ENCODE data around the gene MRPL53. TPM values are rescaled to one million over a fixed set of nuclear protein-coding genes. Genes with fewer than 3 reads are reported as not detected.
A peak's percentile ranks its signal among the peaks of the same experiment; 100 is the strongest.

The MRPL53 gene
- total and polyA plus RNA-seq, 2 of the 4 experiments (the other 2 are of a cell fraction), result 5.2 to 39.0 TPM

DNA sequence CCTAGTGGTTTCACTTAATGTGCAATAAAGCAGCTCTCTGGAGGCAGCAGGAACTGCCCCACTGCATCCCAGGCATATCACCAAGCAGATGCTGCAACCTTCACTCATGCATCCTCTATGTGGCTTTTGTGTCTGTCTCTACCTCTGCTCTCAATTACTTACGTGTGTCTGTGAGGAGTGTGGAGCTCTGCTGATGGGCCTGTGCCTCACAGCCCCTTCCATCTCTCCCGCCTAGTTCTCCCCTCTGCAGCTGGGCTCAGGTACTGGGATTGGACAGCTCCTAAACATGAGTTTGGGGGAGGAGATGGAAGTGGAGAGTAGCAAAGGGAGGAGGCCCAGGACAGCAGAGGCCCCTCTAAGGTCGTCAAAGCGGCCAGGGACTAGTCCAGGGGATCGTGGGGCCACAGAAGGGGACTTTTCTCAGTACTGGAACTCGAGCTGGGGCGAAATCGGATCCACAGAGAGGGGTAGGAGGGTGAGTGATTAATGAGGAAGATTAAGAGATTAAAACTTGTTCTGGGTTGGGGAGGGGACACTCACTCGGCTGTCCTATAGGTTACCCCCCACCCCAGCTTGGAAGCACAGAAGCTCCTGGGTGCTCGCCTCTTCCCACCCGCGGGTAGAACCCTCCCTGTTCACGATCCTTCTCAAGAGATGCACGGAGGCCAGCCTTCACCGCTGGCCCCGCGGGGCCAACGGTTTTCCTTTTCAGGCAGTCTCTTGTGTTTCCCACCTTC, 29.0 kb upstream of the MRPL53 start:
- Histone ChIP-seq H4K20me1 (ENCODE audit: insufficient read depth, low read length) (no peaks in the 10 kb centered on the region), H2BK20ac (ENCODE audit: low read depth, low read length) (no peak overlapping the region), H3K4me2 (ENCODE audit: low read depth, low read length) (no peak overlapping the region), H3K9ac (ENCODE audit: low read depth, low read length) (no peak overlapping the region), H3K14ac (replicated peaks; ENCODE audit: low read depth, low read length) (no peak overlapping the region), H2BK120ac (ENCODE audit: low read depth, low read length) (no peak overlapping the region), H3K18ac (ENCODE audit: low read depth, low read length) (no peak overlapping the region), H2AK9ac (replicated peaks; ENCODE audit: low read depth, low read length, poor library complexity) (peak overlapping the region; percentile 13), H2AK5ac (ENCODE audit: low read depth, low read length) (no peak overlapping the region; the same call in 1 of the 2 replicates), H3K4ac (ENCODE audit: low read depth, low read length) (no peak overlapping the region), H4K5ac (ENCODE audit: low read depth, low read length) (no peak overlapping the region), H3K27me3 (ENCODE audit: control insufficient read depth, insufficient read depth, low read length) (peaks cover 38% of the 10 kb centered on the region), H3K27ac (ENCODE audit: insufficient read depth, low read length) (no peak overlapping the region), H3K4me3 (ENCODE audit: insufficient read depth, low read depth, low read length) (no peak overlapping the region), H3K9me3 (ENCODE audit: control insufficient read depth, insufficient read depth, low read length) (no peaks in the 10 kb centered on the region), H3K4me1 (ENCODE audit: control insufficient read depth, insufficient read depth, low read length) (peaks cover 20% of the 10 kb centered on the region), H4K91ac (ENCODE audit: insufficient read depth, low read depth, low read length) (no peak overlapping the region), H2BK5ac (ENCODE audit: low read depth, low read length, poor library complexity, severe bottlenecking) (no peak overlapping the region), H4K8ac (ENCODE audit: low read depth in 2 of 2, low read length in 2 of 2) (no peak overlapping the region), H3K23ac (ENCODE audit: low read depth, low read length) (no peak overlapping the region), H3K9me1 (ENCODE audit: insufficient read depth, low read length) (peaks cover 4% of the 10 kb centered on the region), H2AFZ (replicated peaks; ENCODE audit: low read length, poor library complexity) (no peak overlapping the region), H3K56ac (ENCODE audit: extremely low read depth, insufficient read depth, low read length) (no peak overlapping the region), H3K36me3 (ENCODE audit: control insufficient read depth, insufficient read depth, low read length) (peaks cover 16% of the 10 kb centered on the region), H2BK15ac (ENCODE audit: low read depth, low read length) (no peak overlapping the region), H3K79me1 (ENCODE audit: low read depth in 1 of 2, low read length in 2 of 2) (peaks cover 8 to 31% of the 10 kb centered on the region in 2 experiments)
- in situ Hi-C loops (cut with MboI; ENCODE audit: low sequenced_read_pairs) (no loop called here), dilution Hi-C loops (cut with HindIII; ENCODE audit: low sequenced_read_pairs, unreplicated experiment) (no loop called here), intact Hi-C loops (cut with micrococcal nuclease) (no loop called here)
- ATAC-seq (ENCODE audit: low read depth) (no peak), DNase-seq (no peak)
- WGBS, 2 experiments (ENCODE audit: extremely low coverage in 2 of 2, insufficient read length in 1 of 2), result 61% methylated on average over 10 of the region's 18 CpGs; no CpG with 5 or more reads in 1 of the 2 experiments
- no TSS peak for BruUV-seq (replicated peaks)
- CTCF ChIA-PET, result interaction anchor here (0.6 kb wide), 1 partner anchor 13 kb away, joined by 3 read pairs; no protein-coding TSS in a partner anchor
- POLR2A ChIA-PET (ENCODE audit: unreplicated experiment), result no interaction called here
- TF ChIP-seq NFE2L2 (IDR thresholded peaks at IDR 0.05; ENCODE audit: low read depth, low read length), result no peak
- TF ChIP-seq MAZ (IDR thresholded peaks at IDR 0.05; ENCODE audit: borderline replicate concordance, low read depth, low read length), result no peak
- TF ChIP-seq MAFK (IDR thresholded peaks at IDR 0.05; ENCODE audit: low read depth, low read length), result no peak
- TF ChIP-seq CHD1 (IDR thresholded peaks at IDR 0.05; ENCODE audit: low read depth, low read length), result no peak
- no peak for TF ChIP-seq CEBPB (IDR thresholded peaks at IDR 0.05; ENCODE audit: low read depth, low read length)
- TF ChIP-seq BHLHE40 (IDR thresholded peaks at IDR 0.05; ENCODE audit: low read depth, low read length), result no peak
- TF ChIP-seq RFX5 (IDR thresholded peaks at IDR 0.05; ENCODE audit: low read depth, low read length), result no peak
- TF ChIP-seq, protein P1, sequence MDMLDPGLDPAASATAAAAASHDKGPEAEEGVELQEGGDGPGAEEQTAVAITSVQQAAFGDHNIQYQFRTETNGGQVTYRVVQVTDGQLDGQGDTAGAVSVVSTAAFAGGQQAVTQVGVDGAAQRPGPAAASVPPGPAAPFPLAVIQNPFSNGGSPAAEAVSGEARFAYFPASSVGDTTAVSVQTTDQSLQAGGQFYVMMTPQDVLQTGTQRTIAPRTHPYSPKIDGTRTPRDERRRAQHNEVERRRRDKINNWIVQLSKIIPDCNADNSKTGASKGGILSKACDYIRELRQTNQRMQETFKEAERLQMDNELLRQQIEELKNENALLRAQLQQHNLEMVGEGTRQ (IDR thresholded peaks at IDR 0.05; ENCODE audit: low read depth, low read length), result no peak
- TF ChIP-seq RAD21 (IDR thresholded peaks at IDR 0.05; ENCODE audit: low read length), result no peak
- TF ChIP-seq MXI1 (IDR thresholded peaks at IDR 0.05; ENCODE audit: borderline replicate concordance, low read depth, low read length), result no peak
- TF ChIP-seq POLR2A (IDR thresholded peaks at IDR 0.05; ENCODE audit: low read depth, low read length), result no peak
- no peak for TF ChIP-seq FOS (IDR thresholded peaks at IDR 0.05; ENCODE audit: low read depth, low read length)
- TF ChIP-seq, protein P2, sequence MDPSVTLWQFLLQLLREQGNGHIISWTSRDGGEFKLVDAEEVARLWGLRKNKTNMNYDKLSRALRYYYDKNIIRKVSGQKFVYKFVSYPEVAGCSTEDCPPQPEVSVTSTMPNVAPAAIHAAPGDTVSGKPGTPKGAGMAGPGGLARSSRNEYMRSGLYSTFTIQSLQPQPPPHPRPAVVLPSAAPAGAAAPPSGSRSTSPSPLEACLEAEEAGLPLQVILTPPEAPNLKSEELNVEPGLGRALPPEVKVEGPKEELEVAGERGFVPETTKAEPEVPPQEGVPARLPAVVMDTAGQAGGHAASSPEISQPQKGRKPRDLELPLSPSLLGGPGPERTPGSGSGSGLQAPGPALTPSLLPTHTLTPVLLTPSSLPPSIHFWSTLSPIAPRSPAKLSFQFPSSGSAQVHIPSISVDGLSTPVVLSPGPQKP (IDR thresholded peaks at IDR 0.05; ENCODE audit: borderline replicate concordance, low read depth, low read length), result no peak
